GM18519 (cell line): Measurements from ENCODE around the gene PTPRD.

Experiments
- ATAC-seq: cut with Tn5 transposase; IDR thresholded peaks from one replicate; pipeline ENCODE4 v1.9.1; 2021; ENCODE audit warnings: mild to moderate bottlenecking, moderate library complexity; ENCODE audit not compliant: unreplicated experiment, low FRiP score

PTPRD gene

GRCh38 chr9:8401961-8402705 lies 2210.7 kb downstream of the PTPRD start:
- no peak for ATAC-seq

GRCh38 chr9:8400378-8400777 lies 2212.4 kb downstream of the PTPRD start:
- ATAC-seq: no peak

GRCh38 chr9:8395022-8395421 lies 2217.8 kb downstream of the PTPRD start:
- ATAC-seq: no peak

GRCh38 chr9:8394341-8394740 lies 2218.5 kb downstream of the PTPRD start:
- no peak for ATAC-seq

GRCh38 chr9:8392866-8393265 lies 2219.9 kb downstream of the PTPRD start:
- ATAC-seq: no peak

- no peak for ATAC-seq
Observed at GRCh38 chr9:8391566-8391965, 2221.2 kb downstream of the PTPRD start.

- ATAC-seq: no peak
Observed at GRCh38 chr9:8391132-8391531, 2221.7 kb downstream of the PTPRD start.

GRCh38 chr9:8390571-8390970 lies 2222.2 kb downstream of the PTPRD start:
- ATAC-seq: no peak

GRCh38 chr9:8389531-8389930 lies 2223.3 kb downstream of the PTPRD start:
- no peak for ATAC-seq

- ATAC-seq: no peak
Observed at GRCh38 chr9:8388132-8388531, 2224.7 kb downstream of the PTPRD start.

GRCh38 chr9:8384091-8384490 lies 2228.7 kb downstream of the PTPRD start:
- ATAC-seq: no peak

- no peak for ATAC-seq
Observed at GRCh38 chr9:8382777-8383527, 2229.8 kb downstream of the PTPRD start.

- no peak for ATAC-seq
Observed at GRCh38 chr9:8382266-8382665, 2230.5 kb downstream of the PTPRD start.

- ATAC-seq: no peak
Observed at GRCh38 chr9:8381601-8382000, 2231.2 kb downstream of the PTPRD start.

GRCh38 chr9:8374471-8374870 lies 2238.3 kb downstream of the PTPRD start:
- no peak for ATAC-seq

- no peak for ATAC-seq
Observed at GRCh38 chr9:8371686-8372085, 2241.1 kb downstream of the PTPRD start.

- no peak for ATAC-seq
Observed at GRCh38 chr9:8366161-8366926, 2246.5 kb downstream of the PTPRD start.

GRCh38 chr9:8365466-8366160 lies 2247.2 kb downstream of the PTPRD start:
- ATAC-seq: no peak

GRCh38 chr9:8365029-8365428 lies 2247.8 kb downstream of the PTPRD start:
- ATAC-seq: no peak

GRCh38 chr9:8364026-8364752 lies 2248.6 kb downstream of the PTPRD start:
- ATAC-seq: no peak
